Brain pericyte (primary cell): ENCODE results near the gene SHFL.

Experiments
- DNase-seq: peaks from one replicate; pipeline ENCODE4 v3.0.0-alpha.2; 2012; ENCODE audit warnings: low read depth, low spot score

SHFL gene

DNA sequence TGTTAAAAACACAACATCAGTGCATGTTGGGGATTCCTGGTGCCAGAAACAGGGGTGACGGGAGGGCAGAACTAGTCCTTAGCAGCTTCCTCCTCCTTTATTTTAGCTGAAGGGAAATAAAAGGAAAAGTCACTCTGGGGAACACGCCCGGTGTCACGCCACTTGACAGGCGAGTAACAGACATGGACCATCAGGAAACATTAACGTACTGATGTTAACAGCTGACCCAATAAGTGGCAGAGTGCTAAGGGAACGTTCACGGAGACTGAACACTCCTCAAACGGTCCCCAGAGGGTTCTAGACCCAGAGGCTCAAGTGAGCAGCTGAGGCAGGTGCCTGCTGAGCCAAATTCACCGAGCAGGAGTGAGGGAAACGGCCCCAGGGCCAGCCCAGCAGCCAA is 47.5 kb downstream of the SHFL start:
- no peak for DNase-seq

DNA sequence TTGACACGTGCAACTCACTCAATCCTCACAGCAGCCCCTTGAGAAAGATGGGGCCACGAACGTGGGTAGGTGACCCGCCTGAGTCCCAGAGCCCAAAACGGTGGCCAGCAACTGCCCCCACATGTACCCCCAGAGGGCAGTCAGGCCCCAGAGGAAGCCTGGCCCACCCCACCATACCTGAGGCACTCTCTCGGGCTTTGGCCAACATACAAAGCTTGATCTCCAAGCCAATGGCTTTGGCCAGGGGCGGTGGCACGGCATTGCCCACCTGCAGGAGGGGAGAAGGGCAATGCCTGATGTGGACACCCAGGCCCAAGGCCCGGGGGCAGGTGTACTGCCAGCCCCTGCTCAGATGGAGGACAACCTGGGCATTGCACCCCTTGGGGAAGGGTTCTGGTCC is 47.9 kb downstream of the SHFL start:
- DNase-seq, result no peak

DNA sequence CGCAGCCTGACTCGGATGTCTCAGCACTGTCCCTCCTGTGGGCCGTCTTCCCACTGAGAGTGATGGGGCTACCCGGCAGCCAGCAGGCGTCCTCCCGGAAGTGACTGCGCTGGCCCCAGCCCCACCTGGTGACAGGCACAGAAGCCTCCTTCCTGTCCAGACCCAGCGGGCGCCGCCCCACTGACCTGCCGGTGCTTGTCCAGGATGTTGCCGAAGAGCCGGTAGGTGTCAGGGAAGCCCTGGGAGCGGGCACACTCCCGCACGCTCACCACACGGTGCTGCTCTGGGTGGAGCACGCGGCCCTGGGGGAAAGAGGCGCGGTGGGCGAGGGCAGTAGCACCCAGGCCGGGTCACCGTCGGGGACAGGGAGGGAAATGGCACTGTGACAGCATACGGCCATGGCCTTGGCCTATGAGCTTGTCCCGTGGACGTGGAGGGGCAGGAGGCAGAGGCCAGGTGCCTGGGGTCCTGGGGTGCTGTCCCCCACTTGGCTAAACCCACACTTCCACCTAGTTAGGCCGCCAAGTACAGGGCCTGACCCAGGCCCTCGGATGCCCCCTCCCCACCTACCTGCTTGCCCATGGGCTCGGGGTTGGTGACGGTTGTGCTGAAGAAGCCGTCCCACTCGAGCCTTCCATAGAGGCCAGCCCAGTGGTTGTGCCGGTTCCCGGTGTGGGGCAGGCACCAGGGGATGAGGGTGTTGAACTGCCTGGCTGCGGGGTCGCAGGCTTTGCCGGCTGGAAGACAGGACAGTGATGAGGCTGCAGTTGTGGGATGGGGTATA is 49.6 kb downstream of the SHFL start:
- DNase-seq, result no peak

DNA sequence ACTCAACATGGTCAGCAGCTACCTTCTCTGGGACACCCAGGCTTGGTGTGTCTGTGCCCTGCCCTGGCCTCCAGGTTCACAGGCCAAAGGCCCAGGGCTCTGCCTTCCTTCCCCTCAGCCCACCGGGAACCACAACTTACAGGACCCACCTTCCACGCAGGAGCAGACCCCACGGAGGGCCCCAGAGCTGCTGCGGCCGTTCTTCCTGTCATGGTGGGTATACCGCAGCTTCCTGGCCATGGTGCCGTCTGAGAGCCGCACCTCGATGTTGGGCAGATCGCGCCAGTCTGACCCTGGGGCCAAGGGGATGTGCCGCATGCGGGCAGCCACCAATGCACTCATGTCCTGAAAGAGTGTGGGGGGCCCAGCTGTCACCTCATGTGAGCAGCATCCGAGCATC is 50.8 kb downstream of the SHFL start:
- no peak for DNase-seq

DNA sequence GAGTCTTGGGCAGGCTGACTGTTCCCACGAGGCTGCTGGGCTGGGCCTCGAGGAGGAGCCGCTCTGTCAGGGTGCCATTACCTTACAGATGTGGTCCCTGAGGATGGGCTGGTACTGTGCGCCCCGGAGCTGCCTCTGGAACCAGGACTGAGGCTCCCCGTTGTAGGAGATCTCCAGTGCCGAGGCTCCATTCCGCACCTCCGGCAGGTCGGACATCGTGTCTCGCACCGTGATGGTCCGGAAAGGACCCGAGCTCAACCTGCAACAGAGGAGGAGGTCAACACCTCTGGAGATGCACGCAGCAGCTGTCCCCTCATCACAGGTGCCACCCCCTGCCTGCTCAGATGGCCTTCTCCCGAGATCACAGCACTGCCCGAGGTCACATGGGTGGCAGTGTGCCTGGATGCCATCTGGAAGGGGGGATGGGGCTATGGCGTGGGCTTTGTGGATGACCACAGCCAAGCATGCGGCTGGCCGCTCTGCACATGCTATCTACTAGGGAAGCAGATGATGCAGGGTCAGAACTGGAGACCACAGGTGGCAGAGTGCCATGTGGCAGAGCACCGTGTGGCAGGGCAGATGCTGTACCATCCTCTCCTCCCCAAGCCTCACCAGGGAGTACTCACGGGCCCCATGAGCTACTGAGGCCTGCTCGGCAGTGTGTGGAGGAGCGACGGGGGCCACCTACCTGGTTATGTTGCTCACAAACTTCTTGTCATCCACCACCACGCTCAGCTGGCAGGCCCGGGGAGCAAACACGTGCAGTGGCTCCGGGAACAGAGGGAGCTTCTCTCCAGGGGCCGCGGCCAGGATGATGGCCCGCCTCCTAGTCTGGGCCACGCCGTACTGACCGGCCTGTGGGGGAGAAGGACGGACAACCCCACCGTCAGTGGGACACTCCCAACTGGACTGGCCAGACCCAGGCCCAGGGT is 51.9 kb downstream of the SHFL start:
- no peak for DNase-seq

DNA sequence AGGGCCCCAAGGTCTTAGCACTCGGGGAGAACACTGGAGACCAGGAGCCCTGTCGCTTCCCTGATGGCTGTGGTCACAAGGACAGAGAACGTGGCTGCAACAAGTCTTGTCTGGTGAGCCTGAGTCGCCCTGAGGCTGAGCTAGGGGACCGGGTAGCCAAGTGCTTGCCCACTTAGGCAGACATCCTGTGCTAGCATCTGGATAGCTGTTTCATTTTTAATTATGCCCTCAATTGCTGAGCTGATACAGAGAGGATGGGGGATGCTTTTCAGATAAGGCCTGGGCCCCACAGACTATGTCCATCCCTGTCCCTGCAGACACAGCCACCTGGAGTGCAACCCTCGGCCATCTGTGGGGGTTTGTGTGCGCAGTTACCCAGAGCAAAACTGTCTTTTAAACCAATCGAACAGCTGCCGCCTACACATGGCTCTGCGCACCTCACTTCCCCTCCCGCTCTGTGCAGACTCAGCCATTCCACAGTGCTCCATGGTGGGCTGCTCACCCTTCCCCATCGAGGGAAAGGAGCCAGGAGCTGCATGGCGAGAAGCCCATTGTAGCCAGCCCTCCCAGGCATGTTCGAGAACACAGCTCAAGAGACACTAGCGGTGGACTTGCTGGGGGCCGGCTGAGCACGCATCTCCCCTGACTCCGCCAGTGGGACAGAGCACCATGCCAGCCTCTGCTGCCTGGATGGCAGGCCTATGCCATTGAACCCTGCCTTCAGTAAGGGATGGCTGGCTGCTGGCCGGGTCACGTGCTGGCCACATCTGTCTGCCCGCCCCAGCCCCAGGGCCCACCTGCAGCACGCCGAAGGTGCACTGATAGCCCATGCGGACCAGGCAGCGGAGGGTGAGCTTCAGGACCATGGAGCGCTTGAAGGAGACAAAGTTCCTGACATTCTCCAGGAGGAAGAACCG is 53.0 kb downstream of the SHFL start:
- no peak for DNase-seq

- DNase-seq, result no peak
These were observed 53.8 kb downstream of the SHFL start for GRCh38 chr19:10139952-10140351.

DNA sequence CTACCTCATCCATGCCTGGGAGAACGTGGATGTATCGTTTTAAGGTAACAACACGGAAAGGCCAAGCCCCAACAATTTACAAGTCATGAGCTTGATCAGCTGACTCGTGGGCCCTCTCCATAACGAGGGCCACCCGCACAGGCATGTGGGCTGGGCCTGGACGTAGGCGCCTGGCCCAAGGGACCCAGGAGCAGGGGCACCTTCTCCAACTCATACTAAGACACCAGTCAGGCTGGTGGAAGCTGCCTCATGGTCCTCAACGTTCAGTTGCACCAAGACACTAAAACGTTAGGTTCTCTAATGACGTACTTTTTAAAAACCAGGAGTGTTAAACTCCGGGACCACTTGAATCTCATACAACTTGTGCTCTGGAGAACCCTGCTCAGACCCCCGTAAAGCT is 55.4 kb downstream of the SHFL start:
- DNase-seq, result no peak

DNA sequence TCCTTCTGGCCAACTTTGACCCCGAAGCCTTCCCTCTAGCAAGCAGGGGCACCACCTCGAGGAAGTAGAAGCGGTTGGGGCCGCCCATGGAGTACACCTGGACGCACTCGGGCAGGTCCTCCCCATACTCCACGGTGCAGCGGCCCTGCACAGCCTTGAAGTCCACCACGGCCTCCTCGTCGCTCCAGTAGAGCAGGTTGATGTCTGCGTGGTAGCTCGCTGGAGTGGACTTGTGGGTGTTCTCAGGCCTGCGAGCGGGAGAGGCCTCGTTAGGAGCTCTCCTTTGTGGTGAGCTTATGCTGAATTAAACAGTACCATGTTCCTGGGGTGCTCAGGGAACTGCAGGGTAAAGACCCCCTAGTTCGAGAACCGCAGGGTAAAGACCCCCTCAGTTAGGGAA is 55.9 kb downstream of the SHFL start:
- DNase-seq, result no peak
